IMR-90 (cell line): Measurements from ENCODE around the gene ADRA2B.
"Not testable (repeated sequence)": the region's sequence is repeated elsewhere in the genome, so short reads cannot be mapped to it uniquely, and the experiment has no call there.

Source experiments
- BHLHE40 ChIP-seq: fragments of 150-350 bp; IDR thresholded peaks from 2 replicates; pipeline ENCODE4 v1.6.1; 2016; ENCODE audit warnings: mild to moderate bottlenecking, low read depth, low read length
- CEBPB ChIP-seq: IDR thresholded peaks from 2 replicates; pipeline ENCODE4 v1.6.1; 2012; ENCODE audit warnings: low read depth, low read length, improper control_type of control experiment
- FOS ChIP-seq: fragments of 150-350 bp; IDR thresholded peaks from 2 replicates; pipeline ENCODE4 v1.6.1; 2016; ENCODE audit warnings: low read depth, low read length
- NFE2L2 ChIP-seq: fragments of 150-350 bp; IDR thresholded peaks from 2 replicates; pipeline ENCODE4 v1.6.1; 2016; ENCODE audit warnings: low read depth, mild to moderate bottlenecking, low read length
- POLR2A ChIP-seq: IDR thresholded peaks from 2 replicates; pipeline ENCODE4 v1.6.1; 2012; ENCODE audit warnings: mild to moderate bottlenecking, low read depth, low read length
- RFX5 ChIP-seq: IDR thresholded peaks from 2 replicates; pipeline ENCODE4 v1.8.0; 2012; ENCODE audit warnings: low read depth, mild to moderate bottlenecking, low read length, moderate library complexity
- TF ChIP-seq, protein P1 (sequence below): conservative IDR thresholded peaks from 2 replicates; pipeline ENCODE4 v1.5.1; 2012; ENCODE audit warnings: mild to moderate bottlenecking, low read depth, low read length, improper control_type of control experiment

GRCh38 chr2:96066511-96066910 lies 49.9 kb downstream of the ADRA2B start:
- TF ChIP-seq POLR2A, NFE2L2, FOS, RFX5, BHLHE40, CEBPB: not testable (repeated sequence)
- TF ChIP-seq, protein P1, sequence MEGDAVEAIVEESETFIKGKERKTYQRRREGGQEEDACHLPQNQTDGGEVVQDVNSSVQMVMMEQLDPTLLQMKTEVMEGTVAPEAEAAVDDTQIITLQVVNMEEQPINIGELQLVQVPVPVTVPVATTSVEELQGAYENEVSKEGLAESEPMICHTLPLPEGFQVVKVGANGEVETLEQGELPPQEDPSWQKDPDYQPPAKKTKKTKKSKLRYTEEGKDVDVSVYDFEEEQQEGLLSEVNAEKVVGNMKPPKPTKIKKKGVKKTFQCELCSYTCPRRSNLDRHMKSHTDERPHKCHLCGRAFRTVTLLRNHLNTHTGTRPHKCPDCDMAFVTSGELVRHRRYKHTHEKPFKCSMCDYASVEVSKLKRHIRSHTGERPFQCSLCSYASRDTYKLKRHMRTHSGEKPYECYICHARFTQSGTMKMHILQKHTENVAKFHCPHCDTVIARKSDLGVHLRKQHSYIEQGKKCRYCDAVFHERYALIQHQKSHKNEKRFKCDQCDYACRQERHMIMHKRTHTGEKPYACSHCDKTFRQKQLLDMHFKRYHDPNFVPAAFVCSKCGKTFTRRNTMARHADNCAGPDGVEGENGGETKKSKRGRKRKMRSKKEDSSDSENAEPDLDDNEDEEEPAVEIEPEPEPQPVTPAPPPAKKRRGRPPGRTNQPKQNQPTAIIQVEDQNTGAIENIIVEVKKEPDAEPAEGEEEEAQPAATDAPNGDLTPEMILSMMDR = not testable (repeated sequence)
